A673 (cell line): Measurements from ENCODE around the gene XAGE2. TPM values are rescaled to one million over a fixed set of nuclear protein-coding genes. Genes with fewer than 3 reads are reported as not detected.
"Not testable (repeated sequence)": the region's sequence is repeated elsewhere in the genome, so short reads cannot be mapped to it uniquely, and the experiment has no call there.

Source experiments
- Bru-seq: library from RNA; stranded (reverse); fragments of 400-500 nt; gene quantifications from one replicate; lab custom pipeline; 2021; lab: Mats Ljungman, UMichigan
- BruChase-seq, 2 experiments: library from RNA; stranded (reverse); fragments of 400-500 nt; gene quantifications; one replicate each; lab custom pipeline; 2021; lab: Mats Ljungman, UMichigan
- BruUV-seq: library from RNA; stranded (reverse); fragments of 400-500 nt; replicated peaks from 2 replicates; lab custom pipeline; 2021; lab: Mats Ljungman, UMichigan
- CTCF ChIA-PET: fragments of 300-600 bp; sonication (Branson Sonifier 250); formaldehyde crosslinking; loops from one replicate; lab custom pipeline; 2022; ENCODE audit warnings: antibody characterized with exemption; lab: Charles Lee
- POLR2A ChIA-PET: fragments of 300-600 bp; sonication (Branson Sonifier 250); formaldehyde crosslinking; loops from one replicate; lab custom pipeline; 2022; ENCODE audit warnings: antibody characterized with exemption; ENCODE audit not compliant: low non-redundant PET; lab: Charles Lee
- DNase-seq: peaks from one replicate; pipeline ENCODE4 v3.0.0-alpha.2; 2015; ENCODE audit warnings: low spot score
- H3K27ac ChIP-seq: fragments of 200-600 bp; sonication (generic); 2 replicates; pipeline ENCODE4 v1.5.1; 2016; ENCODE audit warnings: mixed run types, low read depth, mild to moderate bottlenecking, mixed read lengths, antibody characterized with exemption, low read length; ENCODE audit not compliant: poor library complexity, severe bottlenecking
- H3K27me3 ChIP-seq: fragments of 200-600 bp; sonication (generic); replicated peaks from 2 replicates; pipeline ENCODE4 v1.6.1; 2017; ENCODE audit warnings: mixed run types, low read depth, mild to moderate bottlenecking, mixed read lengths, antibody characterized with exemption, low read length; ENCODE audit not compliant: insufficient read depth, poor library complexity
- H3K36me3 ChIP-seq: fragments of 200-600 bp; sonication (generic); 2 replicates; pipeline ENCODE4 v1.6.1; 2016; ENCODE audit warnings: mixed run types, mild to moderate bottlenecking, mixed read lengths, antibody characterized with exemption, low read length; ENCODE audit not compliant: insufficient read depth, poor library complexity, severe bottlenecking
- H3K4me1 ChIP-seq: fragments of 200-600 bp; sonication (generic); 2 replicates; pipeline ENCODE4 v1.6.1; 2017; ENCODE audit warnings: mixed run types, mild to moderate bottlenecking, mixed read lengths, antibody characterized with exemption, low read length; ENCODE audit not compliant: insufficient read depth, poor library complexity, severe bottlenecking
- H3K4me3 ChIP-seq: fragments of 200-600 bp; sonication (generic); 2 replicates; pipeline ENCODE4 v1.5.1; 2016; ENCODE audit warnings: low read depth, mixed run types, mild to moderate bottlenecking, mixed read lengths, low read length; ENCODE audit not compliant: poor library complexity, severe bottlenecking
- H3K9me3 ChIP-seq: fragments of 200-600 bp; sonication (generic); 2 replicates; pipeline ENCODE4 v1.6.1; 2016; ENCODE audit warnings: mixed run types, low read depth, mild to moderate bottlenecking, mixed read lengths, antibody characterized with exemption, low read length; ENCODE audit not compliant: poor library complexity, severe bottlenecking
- CTCF ChIP-seq: fragments of 300-800, 200-600 bp; sonication (generic); conservative IDR thresholded peaks from 2 replicates; pipeline ENCODE4 v1.5.1; 2017; ENCODE audit warnings: low read depth, mild to moderate bottlenecking, antibody characterized with exemption, low read length, moderate library complexity, mixed read lengths
- EZH2 ChIP-seq: fragments of 200-600 bp; sonication (generic); IDR thresholded peaks from 2 replicates; pipeline ENCODE4 v1.6.1; 2017; ENCODE audit warnings: borderline replicate concordance, low read depth, mild to moderate bottlenecking, mixed read lengths, antibody characterized with exemption, low read length; ENCODE audit not compliant: poor library complexity, severe bottlenecking
- intact Hi-C: fragments of 100-400 bp; cut with micrococcal nuclease; formaldehyde crosslinking; loops from one replicate; pipeline ENCODE4 v1.10.0; 2022; ENCODE audit not compliant: unreplicated experiment
- long read RNA-seq: library from polyadenylated mRNA; stranded (forward); transcript quantifications from one replicate; pipeline ENCODE4 v2.0.0, GENCODE V29; 2022
- total RNA-seq: library from RNA; stranded (reverse); gene quantifications from 2 replicates; pipeline ENCODE4 v1.2.3, GENCODE V29; 2021

Gene XAGE2
- total RNA-seq (not detected in 2 replicates), Bru-seq, nascent RNA (percentile 10 among the genes with signal in this experiment), BruChase-seq, experiment 1, labeled RNA remaining after a 2-hour chase (percentile 24 among the genes with signal in this experiment), BruChase-seq, experiment 2, labeled RNA remaining after a 6-hour chase (percentile 15 among the genes with signal in this experiment)
- long read RNA-seq, partial matches to known transcripts = 0 of 1 reads
- long read RNA-seq, other reads (novel, unspliced or antisense) = 1 of 1 reads

GRCh38 chrX:52368368-52369055 lies at the start of gene XAGE2:
Gene XAGE2, plus strand, starts transcription at chrX:52369021. Its CDS starts 994 bp downstream, at chrX:52370015.
- DNase-seq = no peak
- Histone ChIP-seq H3K9me3 (no peaks in the 10 kb centered on the region), H3K27me3 (no peaks in the 10 kb centered on the region), H3K4me3 (no peak within 1 kb of the TSS), H3K36me3 (no peaks in the 10 kb centered on the region), H3K4me1 (peaks cover 4% of the 10 kb centered on the region), H3K27ac (no peak within 1 kb of the TSS)
- intact Hi-C loops = no loop called here
- POLR2A ChIA-PET = no interaction called here
- no peak for TF ChIP-seq EZH2
- no peak for TF ChIP-seq CTCF
- CTCF ChIA-PET = no interaction called here
- no TSS peak for BruUV-seq

- ChIA-PET CTCF (no interaction called here), POLR2A (no interaction called here)
- no peaks in the 10 kb centered on the region for H3K4me1 ChIP-seq
- H3K27ac ChIP-seq = no peak overlapping the region
- H3K4me3 ChIP-seq = no peak overlapping the region
- intact Hi-C loops = no loop called here
- BruUV-seq = no TSS peak
- H3K27me3 ChIP-seq = no peaks in the 10 kb centered on the region
- DNase-seq = no peak
- H3K36me3 ChIP-seq = no peaks in the 10 kb centered on the region
- H3K9me3 ChIP-seq = peaks cover 11% of the 10 kb centered on the region
- TF ChIP-seq CTCF (no peak), EZH2 (no peak)
These were observed 31.4 kb upstream of the XAGE2 start for GRCh38 chrX:52337410-52337809.

- DNase-seq = no peak
- H3K9me3 ChIP-seq = no peaks in the 10 kb centered on the region
- POLR2A ChIA-PET = no interaction called here
- no peaks in the 10 kb centered on the region for H3K36me3 ChIP-seq
- no peak overlapping the region for H3K27ac ChIP-seq
- intact Hi-C loops = no loop called here
- H3K4me3 ChIP-seq = no peak overlapping the region
- peaks cover 9% of the 10 kb centered on the region for H3K4me1 ChIP-seq
- CTCF ChIA-PET = no interaction called here
- BruUV-seq = no TSS peak
- TF ChIP-seq CTCF (no peak), EZH2 (no peak)
- no peaks in the 10 kb centered on the region for H3K27me3 ChIP-seq
These were observed 27.3 kb upstream of the XAGE2 start for GRCh38 chrX:52341493-52341892.

GRCh38 chrX:52343131-52343530 lies 25.7 kb upstream of the XAGE2 start:
- H3K9me3 ChIP-seq, DNase-seq, H3K36me3 ChIP-seq, BruUV-seq, H3K27ac ChIP-seq, CTCF ChIA-PET, H3K4me1 ChIP-seq, POLR2A ChIA-PET, H3K27me3 ChIP-seq, H3K4me3 ChIP-seq, intact Hi-C loops: not testable (repeated sequence)
